Suppressor macrophage treated with lipopolysaccharide for 4 hours (primary cell): ENCODE measurements around the gene NSMCE4A.
A peak's percentile ranks its signal among the peaks of the same experiment; 100 is the strongest.
"Not testable (repeated sequence)": the region's sequence is repeated elsewhere in the genome, so short reads cannot be mapped to it uniquely, and the experiment has no call there.

ENCODE experiments used
- DNase-seq: peaks from one replicate; pipeline ENCODE4 v3.0.0-alpha.2; 2020

Gene NSMCE4A

GRCh38 chr10:121930268-121931085 lies 44.5 kb downstream of the NSMCE4A start:
- not testable (repeated sequence) for DNase-seq

- not testable (repeated sequence) for DNase-seq
Observed at GRCh38 chr10:121929585-121930267, 45.3 kb downstream of the NSMCE4A start.

- peak; percentile 16 for DNase-seq
Observed at GRCh38 chr10:121928528-121928884, 46.5 kb downstream of the NSMCE4A start.

GRCh38 chr10:121927841-121928527 lies 47.0 kb downstream of the NSMCE4A start, which contains the start of gene ATE1:
Gene ATE1, minus strand, starts transcription at chr10:121928031. Its CDS starts 82 bp downstream, at chr10:121927949.
- peak; percentile 95 for DNase-seq

- peak; percentile 39 for DNase-seq
Observed at GRCh38 chr10:121927318-121927840, 47.6 kb downstream of the NSMCE4A start.

GRCh38 chr10:121926671-121927317 lies 48.2 kb downstream of the NSMCE4A start:
- peak; percentile 31 for DNase-seq

GRCh38 chr10:121926157-121926556 lies 48.9 kb downstream of the NSMCE4A start:
- DNase-seq, result no peak

GRCh38 chr10:121921238-121921931 lies 53.6 kb downstream of the NSMCE4A start:
- DNase-seq, result no peak

GRCh38 chr10:121919666-121920065 lies 55.4 kb downstream of the NSMCE4A start:
- DNase-seq, result no peak

- DNase-seq, result not testable (repeated sequence)
Observed at GRCh38 chr10:121918800-121919199, 56.2 kb downstream of the NSMCE4A start.

GRCh38 chr10:121914661-121915060 lies 60.4 kb downstream of the NSMCE4A start:
- no peak for DNase-seq

GRCh38 chr10:121911421-121911697 lies 63.7 kb downstream of the NSMCE4A start:
- no peak for DNase-seq

- no peak for DNase-seq
Observed at GRCh38 chr10:121910673-121911420, 64.2 kb downstream of the NSMCE4A start.
